Common myeloid progenitor, CD34-positive (primary cell): Measurements from ENCODE around the gene UCMA.
"Not testable (repeated sequence)": the region's sequence is repeated elsewhere in the genome, so short reads cannot be mapped to it uniquely, and the experiment has no call there.

ENCODE experiments used
- CTCF ChIA-PET: fragments of 350-600 bp; sonication (Branson Sonifier 250); formaldehyde crosslinking; loops from one replicate; lab custom pipeline; 2021; ENCODE audit warnings: antibody characterized with exemption; lab: Charles Lee
- POLR2A ChIA-PET: fragments of 350-600 bp; sonication (Branson Sonifier 250); formaldehyde crosslinking; loops from one replicate; lab custom pipeline; 2021; ENCODE audit warnings: antibody characterized with exemption; lab: Charles Lee
- DNase-seq, 3 donors: peaks; one replicate each; pipeline versions ENCODE4 v3.0.0 to v3.0.0-alpha.2; 2013
- H3K27ac ChIP-seq, 2 experiments: 1 replicate in 1 of 2; 2 replicates in 1 of 2; pipeline ENCODE4 v1.7.0; 2013; ENCODE audit warnings: inconsistent platforms in 2 of 2, low read length in 2 of 2, mild to moderate bottlenecking in 2 of 2, low read depth in 1 of 2, moderate library complexity in 1 of 2; ENCODE audit not compliant: severe bottlenecking in 2 of 2, insufficient read depth in 1 of 2, poor library complexity in 1 of 2
- H3K27me3 ChIP-seq, 5 experiments: replicated peaks in 2 of 5; 1 replicate in 3 of 5; 2 replicates in 2 of 5; pipeline versions ENCODE4 v1.6.1 to v1.7.0; 2013; ENCODE audit warnings: low read length in 4 of 5, mild to moderate bottlenecking in 2 of 5, moderate library complexity in 2 of 5, inconsistent platforms in 1 of 5; ENCODE audit not compliant: insufficient read depth in 5 of 5, control insufficient read depth in 4 of 5
- H3K36me3 ChIP-seq, 4 experiments: 1 replicate in 2 of 4; 2 replicates in 2 of 4; pipeline versions ENCODE4 v1.6.1 to v1.7.0; 2013; ENCODE audit warnings: low read length in 3 of 4, control low read depth in 1 of 4, mild to moderate bottlenecking in 1 of 4; ENCODE audit not compliant: control insufficient read depth in 4 of 4, insufficient read depth in 4 of 4
- H3K4me1 ChIP-seq, 4 experiments: 1 replicate in 3 of 4; 2 replicates in 1 of 4; pipeline versions ENCODE4 v1.6.1 to v1.7.1; 2013; ENCODE audit warnings: low read length in 3 of 4, mild to moderate bottlenecking in 3 of 4, control low read depth in 1 of 4, inconsistent platforms in 1 of 4, moderate library complexity in 1 of 4; ENCODE audit not compliant: control insufficient read depth in 4 of 4, insufficient read depth in 4 of 4; ENCODE audit errors: control extremely low read depth in 1 of 4
- H3K4me3 ChIP-seq, 7 experiments: 1 replicate in 4 of 7; 2 replicates in 3 of 7; pipeline versions ENCODE4 v1.5.1 to v1.7.0; 2013; ENCODE audit warnings: mild to moderate bottlenecking in 7 of 7, low read length in 6 of 7, moderate library complexity in 6 of 7, inconsistent platforms in 2 of 7, low read depth in 2 of 7, control low read depth in 1 of 7; ENCODE audit not compliant: insufficient read depth in 4 of 7, control insufficient read depth in 1 of 7; ENCODE audit errors: extremely low read depth in 1 of 7
- H3K9me3 ChIP-seq, 5 experiments: 1 replicate in 4 of 5; 2 replicates in 1 of 5; pipeline versions ENCODE4 v1.6.1 to v1.7.1; 2013; ENCODE audit warnings: low read length in 4 of 5, mild to moderate bottlenecking in 2 of 5, inconsistent platforms in 1 of 5, low read depth in 1 of 5, moderate library complexity in 1 of 5; ENCODE audit not compliant: control insufficient read depth in 4 of 5, insufficient read depth in 2 of 5; ENCODE audit errors: control extremely low read depth in 1 of 5
- WGBS: methylation state at CpG from one replicate; pipeline ENCODE4 v1.1.5; 2013; ENCODE audit not compliant: insufficient coverage; 5-methylcytosine and 5-hydroxymethylcytosine counted together

The UCMA gene

GRCh38 chr10:13236638-13237037 lies 2.5 kb upstream of the UCMA start:
- no peaks in the 10 kb centered on the region for H3K36me3 ChIP-seq
- no peaks in the 10 kb centered on the region for H3K9me3 ChIP-seq
- H3K27ac ChIP-seq = no peak overlapping the region
- CTCF ChIA-PET = no interaction called here
- no peaks in the 10 kb centered on the region for H3K4me1 ChIP-seq
- no peaks in the 10 kb centered on the region for H3K27me3 ChIP-seq
- POLR2A ChIA-PET = no interaction called here
- H3K4me3 ChIP-seq = no peak overlapping the region
- WGBS = 89% methylated on average over 5 of the region's 8 CpGs
- DNase-seq = no peak

GRCh38 chr10:13234736-13235135 lies 562 bp upstream of the UCMA start:
- H3K4me1 ChIP-seq, H3K9me3 ChIP-seq, DNase-seq, H3K27ac ChIP-seq, H3K27me3 ChIP-seq, H3K36me3 ChIP-seq, H3K4me3 ChIP-seq, POLR2A ChIA-PET: not testable (repeated sequence)
- 83% methylated on average over 7 of the region's 13 CpGs for WGBS
- CTCF ChIA-PET = interaction anchor here (1.3 kb wide), 1 partner anchor 8 kb away, joined by 3 read pairs; no protein-coding TSS in a partner anchor

DNA sequence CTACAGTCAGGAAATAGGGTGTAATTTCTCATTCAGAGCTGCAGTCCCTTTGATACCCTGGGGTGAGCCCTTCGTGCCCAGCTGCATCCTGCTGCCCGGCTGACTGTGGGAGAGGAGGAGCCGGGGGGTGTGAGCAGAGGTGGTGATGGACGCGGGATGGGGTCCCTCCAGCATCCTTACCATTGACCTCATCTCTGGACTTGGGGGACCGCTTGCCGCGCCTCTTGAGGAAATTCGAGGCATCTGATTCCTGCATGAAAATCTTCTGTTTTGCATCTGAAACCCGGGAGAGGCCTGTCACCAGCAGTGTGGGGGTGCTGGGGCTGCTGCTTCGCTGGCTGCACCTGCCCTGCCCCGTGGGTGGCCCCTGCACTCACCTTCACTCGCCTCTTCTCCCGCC lies 816 bp downstream of the UCMA start:
- 75% methylated on average over 10 of the region's 14 CpGs for WGBS
- DNase-seq = no peak
- H3K4me3 ChIP-seq = no peak overlapping the region
- no peaks in the 10 kb centered on the region for H3K36me3 ChIP-seq
- H3K9me3 ChIP-seq = no peaks in the 10 kb centered on the region
- no peak overlapping the region for H3K27ac ChIP-seq
- H3K4me1 ChIP-seq = no peaks in the 10 kb centered on the region
- CTCF ChIA-PET = no interaction called here
- POLR2A ChIA-PET = no interaction called here
- H3K27me3 ChIP-seq = no peaks in the 10 kb centered on the region

- no peaks in the 10 kb centered on the region for H3K27me3 ChIP-seq
- H3K36me3 ChIP-seq = no peaks in the 10 kb centered on the region
- no peak for DNase-seq
- ChIA-PET CTCF (interaction anchor here (1.3 kb wide), 1 partner anchor 46 kb away, joined by 3 read pairs; no protein-coding TSS in a partner anchor), POLR2A (no interaction called here)
- no peaks in the 10 kb centered on the region for H3K9me3 ChIP-seq
- H3K4me1 ChIP-seq = no peaks in the 10 kb centered on the region
- H3K27ac ChIP-seq = no peak overlapping the region
- WGBS = 97% methylated on average over 6 of the region's 6 CpGs
- no peak overlapping the region for H3K4me3 ChIP-seq
Observed at GRCh38 chr10:13231808-13232207, 2.4 kb downstream of the UCMA start.

DNA sequence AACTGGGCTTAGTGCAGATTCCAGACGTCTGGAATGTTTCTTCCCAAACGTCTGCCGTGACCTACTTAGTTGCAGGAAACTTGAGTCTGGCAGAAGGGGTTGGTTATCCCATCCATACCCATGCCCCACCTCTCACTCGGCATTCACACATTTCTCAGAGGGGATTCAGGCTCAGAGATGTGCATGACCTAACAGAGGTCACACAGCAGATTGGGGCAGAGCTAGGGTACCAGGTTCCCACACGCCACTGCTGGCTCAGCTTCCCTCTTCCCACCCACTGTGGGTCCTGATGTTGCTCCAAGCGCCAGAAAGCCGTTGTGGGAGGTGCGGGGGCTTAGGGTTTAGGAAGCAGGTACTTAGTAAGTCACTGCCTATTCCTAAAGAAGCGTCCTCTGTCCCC lies 3.0 kb downstream of the UCMA start:
- H3K4me3 ChIP-seq = no peak overlapping the region
- H3K36me3 ChIP-seq = no peaks in the 10 kb centered on the region
- no peaks in the 10 kb centered on the region for H3K4me1 ChIP-seq
- DNase-seq = no peak
- WGBS = 95% methylated on average over 9 of the region's 9 CpGs
- ChIA-PET POLR2A (no interaction called here), CTCF (interaction anchor here (1.3 kb wide), 1 partner anchor 46 kb away, joined by 3 read pairs; no protein-coding TSS in a partner anchor)
- no peaks in the 10 kb centered on the region for H3K9me3 ChIP-seq
- H3K27me3 ChIP-seq = no peaks in the 10 kb centered on the region
- H3K27ac ChIP-seq = no peak overlapping the region

GRCh38 chr10:13227031-13227430 lies 7.1 kb downstream of the UCMA start:
- CTCF ChIA-PET = interaction anchor here (1.2 kb wide), 1 partner anchor 8 kb away, joined by 3 read pairs; no protein-coding TSS in a partner anchor
- no peaks in the 10 kb centered on the region for H3K36me3 ChIP-seq
- WGBS = 93% methylated on average over 5 of the region's 5 CpGs
- POLR2A ChIA-PET = no interaction called here
- H3K4me1 ChIP-seq = no peaks in the 10 kb centered on the region
- H3K9me3 ChIP-seq = no peaks in the 10 kb centered on the region
- H3K27ac ChIP-seq = no peak overlapping the region
- no peak overlapping the region for H3K4me3 ChIP-seq
- no peaks in the 10 kb centered on the region for H3K27me3 ChIP-seq
- DNase-seq = no peak

DNA sequence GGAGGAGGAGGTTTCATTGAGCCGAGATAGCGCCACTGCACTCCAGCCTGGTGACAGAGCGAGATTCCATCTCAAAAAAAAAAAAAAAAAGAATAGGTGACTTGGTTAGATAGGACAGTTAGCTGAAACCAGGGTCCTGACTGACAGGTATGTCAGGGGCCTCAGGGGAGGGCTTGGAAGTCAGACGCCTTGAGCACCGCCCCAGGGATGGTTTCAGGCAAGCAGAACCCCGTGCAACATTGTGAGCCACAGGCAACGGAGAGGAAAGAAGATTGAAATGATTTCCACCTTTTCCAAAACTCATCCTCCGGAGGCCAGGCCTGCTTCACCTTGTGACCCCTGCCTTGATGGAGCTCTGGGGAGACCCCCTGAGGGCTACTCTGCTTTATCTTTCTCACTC lies 8.6 kb downstream of the UCMA start:
- ChIA-PET CTCF (no interaction called here), POLR2A (no interaction called here)
- H3K4me3 ChIP-seq = no peak overlapping the region
- H3K27me3 ChIP-seq = no peaks in the 10 kb centered on the region
- no peak overlapping the region for H3K27ac ChIP-seq
- H3K36me3 ChIP-seq = no peaks in the 10 kb centered on the region
- 94% methylated on average over 7 of the region's 8 CpGs for WGBS
- DNase-seq = no peak
- no peaks in the 10 kb centered on the region for H3K9me3 ChIP-seq
- no peaks in the 10 kb centered on the region for H3K4me1 ChIP-seq
